IPS-18c (cell line): ENCODE measurements around the gene DTNB.
"Not testable (repeated sequence)": the region's sequence is repeated elsewhere in the genome, so short reads cannot be mapped to it uniquely, and the experiment has no call there.

Experiments
- H3K4me3 ChIP-seq: 2 replicates; pipeline ENCODE4 v1.7.0; 2013; ENCODE audit warnings: low read depth, mild to moderate bottlenecking, low read length, moderate library complexity; ENCODE audit not compliant: insufficient read depth
- H3K9me3 ChIP-seq: one replicate; pipeline ENCODE4 v1.6.1; 2013; ENCODE audit warnings: mild to moderate bottlenecking, low read length, moderate library complexity; ENCODE audit not compliant: control insufficient read depth, insufficient read depth

Gene DTNB

DNA sequence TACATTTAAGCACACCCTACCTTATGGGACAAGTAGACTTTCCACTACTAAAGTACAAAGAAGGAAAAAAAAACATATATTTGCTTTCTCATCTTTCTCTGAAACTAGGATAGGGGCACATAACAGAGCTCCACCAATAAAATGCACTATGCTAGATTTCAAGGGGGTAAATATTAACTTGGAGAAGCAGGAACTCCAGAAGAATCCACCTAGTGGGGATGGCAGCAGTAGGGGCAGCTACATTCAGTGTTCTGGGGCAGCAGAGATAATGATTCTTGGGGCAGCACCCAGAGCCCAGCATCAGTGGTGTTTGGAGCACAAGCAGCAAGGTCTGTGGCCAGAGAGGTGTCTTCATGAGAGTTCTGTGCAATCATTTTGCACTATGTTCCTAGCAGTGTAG lies 64.7 kb downstream of the DTNB start:
- no peaks in the 10 kb centered on the region for H3K9me3 ChIP-seq
- H3K4me3 ChIP-seq = no peak overlapping the region

DNA sequence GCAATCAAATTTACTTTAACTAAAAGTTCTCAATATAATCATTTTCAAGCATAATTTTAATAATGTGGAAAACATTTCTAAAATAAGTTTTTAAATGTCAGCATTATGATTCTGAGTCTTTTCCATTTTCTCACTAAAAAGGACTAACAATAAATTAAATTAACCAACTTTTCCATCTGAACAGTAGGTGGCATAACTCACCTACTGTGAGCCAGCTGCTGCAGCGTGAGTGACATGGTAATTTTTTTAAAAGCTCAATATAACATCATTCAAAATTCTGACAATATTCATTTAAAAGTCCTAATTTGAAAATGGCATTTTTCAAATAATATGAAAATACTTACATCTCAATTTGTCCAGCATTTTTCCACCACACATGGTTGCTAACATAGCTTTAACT lies 66.5 kb downstream of the DTNB start:
- no peak overlapping the region for H3K4me3 ChIP-seq

GRCh38 chr2:25602333-25602723 lies 71.0 kb downstream of the DTNB start:
- no peaks in the 10 kb centered on the region for H3K9me3 ChIP-seq
- H3K4me3 ChIP-seq = no peak overlapping the region

More for the DNA sequence above, 66.5 kb downstream of the DTNB start:
- no peaks in the 10 kb centered on the region for H3K9me3 ChIP-seq

GRCh38 chr2:25601711-25602332 lies 71.6 kb downstream of the DTNB start:
- not testable (repeated sequence) for H3K4me3 ChIP-seq, H3K9me3 ChIP-seq

DNA sequence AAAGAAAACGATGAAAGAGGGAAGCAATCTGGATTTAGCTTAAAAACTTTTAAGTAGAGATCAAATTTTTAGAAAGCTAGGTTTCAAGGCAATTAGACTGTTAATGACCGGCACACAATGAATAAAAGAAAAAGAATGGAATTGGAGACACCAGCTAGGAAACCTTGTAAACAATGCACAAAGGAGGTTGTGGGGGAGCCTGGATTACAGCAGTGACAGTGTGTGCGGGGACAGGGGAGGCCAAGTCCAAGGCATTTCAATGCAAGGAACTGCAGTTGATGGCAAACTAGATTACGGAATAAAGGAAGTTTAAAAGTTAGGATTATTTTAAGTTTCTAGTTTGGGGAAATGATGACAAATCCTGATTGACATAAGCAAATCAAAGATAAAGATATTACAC lies 74.5 kb downstream of the DTNB start:
- no peaks in the 10 kb centered on the region for H3K9me3 ChIP-seq
- H3K4me3 ChIP-seq = no peak overlapping the region

GRCh38 chr2:25598332-25598731 lies 75.0 kb downstream of the DTNB start:
- H3K4me3 ChIP-seq = no peak overlapping the region
- no peaks in the 10 kb centered on the region for H3K9me3 ChIP-seq

DNA sequence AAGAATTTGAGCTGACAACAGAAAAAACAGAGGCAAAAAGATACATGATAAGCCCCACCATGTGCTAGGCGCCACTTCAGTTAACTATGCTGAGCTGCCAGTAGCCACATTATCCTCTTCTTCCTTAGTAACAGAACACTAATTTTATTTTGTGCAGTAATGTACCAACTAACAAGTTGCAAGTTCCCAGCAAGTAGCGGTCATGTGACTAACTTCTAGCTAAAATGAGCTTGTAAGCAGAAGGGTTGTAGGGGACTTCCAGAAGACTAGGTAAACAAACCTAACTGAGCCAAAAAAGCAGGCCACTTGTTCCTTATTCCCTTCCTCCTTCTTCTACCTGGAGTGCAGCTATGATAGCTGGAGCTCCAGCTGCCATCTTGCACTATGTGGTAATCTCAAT lies 75.5 kb downstream of the DTNB start:
- Histone ChIP-seq H3K4me3 (no peak overlapping the region), H3K9me3 (no peaks in the 10 kb centered on the region)

- H3K4me3 ChIP-seq = no peak overlapping the region
- H3K9me3 ChIP-seq = no peaks in the 10 kb centered on the region
Measured at GRCh38 chr2:25596516-25597244, 76.7 kb downstream of the DTNB start.

DNA sequence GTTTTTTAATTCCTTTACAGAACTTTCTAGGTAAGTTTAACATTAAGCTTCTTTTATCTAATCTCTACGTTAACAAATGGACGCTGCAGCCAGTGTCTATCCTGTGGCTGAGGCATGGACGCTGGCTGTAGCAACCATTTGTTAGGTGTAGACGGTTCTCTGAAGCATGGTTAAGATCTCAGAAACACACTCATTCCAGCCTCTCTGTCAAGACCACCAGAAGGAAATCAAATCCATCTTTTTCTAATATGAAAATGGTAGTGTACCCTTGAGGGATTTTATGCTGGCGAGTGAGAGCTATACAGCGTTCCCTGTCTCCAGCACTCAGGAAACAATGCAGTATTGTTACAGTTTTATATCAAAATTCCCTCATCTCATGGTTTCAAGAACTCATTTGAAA lies 78.0 kb downstream of the DTNB start:
- no peaks in the 10 kb centered on the region for H3K9me3 ChIP-seq
- no peak overlapping the region for H3K4me3 ChIP-seq

GRCh38 chr2:25594991-25595390 lies 78.4 kb downstream of the DTNB start:
- Histone ChIP-seq H3K9me3 (no peaks in the 10 kb centered on the region), H3K4me3 (no peak overlapping the region)

GRCh38 chr2:25592766-25593292 lies 80.5 kb downstream of the DTNB start:
- Histone ChIP-seq H3K9me3 (no peaks in the 10 kb centered on the region), H3K4me3 (no peak overlapping the region)

DNA sequence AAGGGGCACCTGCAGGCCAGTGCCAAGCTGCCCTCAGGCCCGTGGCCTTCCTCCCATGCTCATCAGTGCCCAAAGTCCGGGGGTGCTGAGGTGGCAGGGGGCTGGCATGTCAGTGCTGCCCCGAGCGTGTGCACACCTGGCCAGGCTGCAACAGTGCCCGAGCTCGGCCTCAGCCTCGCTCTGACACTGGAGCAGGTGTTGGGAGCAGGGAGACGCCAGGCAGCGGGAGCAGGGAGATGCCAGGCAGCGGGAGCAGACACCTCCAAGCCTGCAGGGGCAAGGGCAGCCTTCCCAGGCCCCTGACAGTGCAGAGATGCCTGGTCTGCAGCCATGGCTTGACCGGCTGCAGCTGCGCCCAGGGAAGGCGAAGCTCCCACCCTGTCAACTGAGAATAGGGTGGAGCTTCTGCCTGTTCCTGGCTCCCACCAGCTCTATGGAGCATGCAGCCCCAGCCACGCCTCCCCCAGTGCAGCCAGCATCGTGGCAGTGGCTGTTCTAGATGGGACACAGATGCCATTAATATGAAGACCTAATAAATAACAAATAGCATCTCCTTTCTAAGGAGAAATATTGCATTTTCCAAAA lies 82.4 kb downstream of the DTNB start:
- no peak overlapping the region for H3K4me3 ChIP-seq
- no peaks in the 10 kb centered on the region for H3K9me3 ChIP-seq

GRCh38 chr2:25589676-25590205 lies 83.6 kb downstream of the DTNB start:
- Histone ChIP-seq H3K4me3 (no peak overlapping the region), H3K9me3 (no peaks in the 10 kb centered on the region)

DNA sequence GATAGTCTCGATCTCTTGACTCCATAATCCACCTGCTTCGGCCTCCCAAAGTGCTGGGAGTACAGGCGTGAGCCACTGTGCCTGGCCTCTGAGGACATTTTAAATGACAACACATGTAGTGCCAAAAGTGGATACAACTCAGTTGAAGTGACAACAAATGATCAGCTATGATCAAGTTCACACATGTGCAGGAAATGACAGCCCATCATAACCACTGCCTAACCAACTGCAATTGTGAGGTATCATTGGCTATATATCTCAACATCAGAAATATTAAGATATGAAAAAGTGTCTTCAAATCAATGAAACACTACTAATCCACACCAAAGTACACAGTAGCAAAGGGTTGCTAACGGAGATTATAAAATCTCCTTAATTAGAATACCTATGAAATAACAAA lies 84.8 kb downstream of the DTNB start:
- Histone ChIP-seq H3K9me3 (no peaks in the 10 kb centered on the region), H3K4me3 (no peak overlapping the region)

GRCh38 chr2:25587361-25587760 lies 86.0 kb downstream of the DTNB start:
- no peaks in the 10 kb centered on the region for H3K9me3 ChIP-seq
- H3K4me3 ChIP-seq = no peak overlapping the region

- Histone ChIP-seq H3K4me3 (no peak overlapping the region), H3K9me3 (no peaks in the 10 kb centered on the region)
Measured at GRCh38 chr2:25586726-25587144, 86.6 kb downstream of the DTNB start.

DNA sequence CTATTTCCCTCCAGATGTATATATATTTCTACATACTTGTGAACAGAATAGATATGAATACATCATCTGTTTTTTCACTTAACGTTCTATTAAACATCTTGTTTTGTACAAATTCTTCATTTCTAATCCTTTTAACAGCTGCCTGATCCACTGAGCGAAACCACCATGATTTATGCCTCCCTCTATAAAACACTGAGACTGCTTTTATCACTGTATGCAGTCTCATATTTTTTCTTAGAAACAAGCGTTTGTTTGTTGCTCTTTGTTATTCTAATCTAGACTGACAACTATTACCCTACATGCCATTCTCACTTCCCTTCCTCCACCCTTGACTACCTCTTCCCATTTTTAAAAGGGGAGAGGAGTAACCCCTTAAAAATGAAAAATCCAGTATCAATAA lies 88.2 kb downstream of the DTNB start:
- H3K4me3 ChIP-seq = no peak overlapping the region

More for the DNA sequence above, 88.2 kb downstream of the DTNB start:
- no peaks in the 10 kb centered on the region for H3K9me3 ChIP-seq
